HG02610 (cell line): Measurements from ENCODE around the gene MED26.
"Not testable (repeated sequence)": the region's sequence is repeated elsewhere in the genome, so short reads cannot be mapped to it uniquely, and the experiment has no call there.

Source experiments
- ATAC-seq: cut with Tn5 transposase; IDR thresholded peaks from one replicate; pipeline ENCODE4 v1.9.1; 2021; ENCODE audit warnings: mild to moderate bottlenecking, moderate library complexity; ENCODE audit not compliant: unreplicated experiment

MED26 gene

GRCh38 chr19:16628183-16628983 lies at the start of gene MED26:
MED26 (minus strand) TSS chr19:16628204; CDS start chr19:16627943, 261 bp downstream.
- peak; percentile 82 for ATAC-seq

GRCh38 chr19:16677055-16677454 lies 49.1 kb upstream of the MED26 start:
- ATAC-seq: no peak

- no peak for ATAC-seq
Measured at GRCh38 chr19:16676101-16676798, 48.2 kb upstream of the MED26 start.

- not testable (repeated sequence) for ATAC-seq
Measured at GRCh38 chr19:16673839-16674238, 45.8 kb upstream of the MED26 start.

GRCh38 chr19:16673231-16673630 lies 45.2 kb upstream of the MED26 start:
- ATAC-seq: no peak

- no peak for ATAC-seq
Measured at GRCh38 chr19:16671652-16672274, 43.8 kb upstream of the MED26 start.

- no peak for ATAC-seq
Measured at GRCh38 chr19:16670291-16670690, 42.3 kb upstream of the MED26 start.

GRCh38 chr19:16668702-16669101 lies 40.7 kb upstream of the MED26 start:
- ATAC-seq: not testable (repeated sequence)

- ATAC-seq: no peak
Measured at GRCh38 chr19:16668176-16668575, 40.2 kb upstream of the MED26 start.

- no peak for ATAC-seq
Measured at GRCh38 chr19:16661480-16662034, 33.6 kb upstream of the MED26 start.

- ATAC-seq: no peak
Measured at GRCh38 chr19:16660763-16661479, 32.9 kb upstream of the MED26 start, which contains the start of gene TMEM38A. TMEM38A (plus strand) TSS chr19:16661139; CDS start chr19:16661218, 79 bp downstream.

GRCh38 chr19:16659832-16660708 lies 32.1 kb upstream of the MED26 start, which contains the start of gene SMIM7:
SMIM7 (minus strand) TSS chr19:16660144; CDS start chr19:16660110, 34 bp downstream.
- ATAC-seq: peak; percentile 90

- no peak for ATAC-seq
Measured at GRCh38 chr19:16659464-16659831, 31.4 kb upstream of the MED26 start.

- no peak for ATAC-seq
Measured at GRCh38 chr19:16657384-16657783, 29.4 kb upstream of the MED26 start.

GRCh38 chr19:16655727-16656126 lies 27.7 kb upstream of the MED26 start:
- no peak for ATAC-seq

GRCh38 chr19:16654627-16655026 lies 26.6 kb upstream of the MED26 start:
- no peak for ATAC-seq

GRCh38 chr19:16654140-16654539 lies 26.1 kb upstream of the MED26 start:
- ATAC-seq: no peak

- ATAC-seq: no peak
Measured at GRCh38 chr19:16652854-16653253, 24.9 kb upstream of the MED26 start.

- not testable (repeated sequence) for ATAC-seq
Measured at GRCh38 chr19:16651421-16652188, 23.6 kb upstream of the MED26 start.
